Smooth muscle cell of the brain vasculature (primary cell): Measurements from ENCODE around the gene JPH3.

Source experiments
- DNase-seq: peaks from one replicate; pipeline ENCODE4 v3.0.0-alpha.2; 2012; ENCODE audit warnings: low read depth, low spot score

Gene JPH3

DNA sequence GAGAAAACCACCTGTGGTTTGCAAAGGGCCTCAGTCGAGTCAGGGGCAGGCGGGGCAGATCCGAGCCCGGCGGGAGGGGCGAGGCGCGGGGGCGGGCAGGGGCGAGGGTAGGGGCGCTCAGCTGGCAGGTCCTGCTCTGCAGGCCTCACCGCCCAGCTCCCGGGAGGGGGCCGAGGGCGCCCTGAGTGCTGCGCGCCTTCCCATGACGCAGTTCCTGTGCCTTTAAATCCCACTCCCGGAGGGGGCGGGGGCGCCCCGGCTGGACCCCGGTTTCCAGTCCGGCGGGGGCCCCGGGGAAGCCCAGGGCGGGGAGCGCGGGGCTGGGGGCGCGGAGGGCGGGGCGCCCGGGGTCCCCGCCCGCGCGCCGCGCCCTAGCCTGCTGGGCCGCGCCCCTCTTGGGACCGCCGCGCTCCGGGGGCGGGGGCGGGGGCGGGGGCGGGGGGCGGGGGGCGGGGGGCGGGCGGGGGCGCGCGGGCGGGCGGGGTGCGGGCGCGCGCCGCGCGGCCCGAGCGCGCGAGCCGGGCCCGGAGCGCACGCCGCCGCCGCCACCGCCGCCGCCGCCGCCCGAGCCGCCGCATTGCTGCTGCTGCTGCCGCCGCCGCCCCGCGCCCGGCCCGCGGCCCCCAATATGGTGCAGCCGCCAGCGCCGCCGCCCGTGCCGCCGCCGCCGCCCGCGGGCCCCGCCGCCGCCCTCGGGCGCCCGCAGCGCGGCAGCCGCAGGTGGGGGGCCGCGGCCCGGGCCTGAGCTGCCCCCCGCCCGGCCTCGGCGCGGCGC lies at the start of gene JPH3:
Gene JPH3, plus strand, starts transcription at position 508 of the 775 bp plus-strand sequence. CDS start 639 bp downstream, outside the sequence.
- DNase-seq: no peak

DNA sequence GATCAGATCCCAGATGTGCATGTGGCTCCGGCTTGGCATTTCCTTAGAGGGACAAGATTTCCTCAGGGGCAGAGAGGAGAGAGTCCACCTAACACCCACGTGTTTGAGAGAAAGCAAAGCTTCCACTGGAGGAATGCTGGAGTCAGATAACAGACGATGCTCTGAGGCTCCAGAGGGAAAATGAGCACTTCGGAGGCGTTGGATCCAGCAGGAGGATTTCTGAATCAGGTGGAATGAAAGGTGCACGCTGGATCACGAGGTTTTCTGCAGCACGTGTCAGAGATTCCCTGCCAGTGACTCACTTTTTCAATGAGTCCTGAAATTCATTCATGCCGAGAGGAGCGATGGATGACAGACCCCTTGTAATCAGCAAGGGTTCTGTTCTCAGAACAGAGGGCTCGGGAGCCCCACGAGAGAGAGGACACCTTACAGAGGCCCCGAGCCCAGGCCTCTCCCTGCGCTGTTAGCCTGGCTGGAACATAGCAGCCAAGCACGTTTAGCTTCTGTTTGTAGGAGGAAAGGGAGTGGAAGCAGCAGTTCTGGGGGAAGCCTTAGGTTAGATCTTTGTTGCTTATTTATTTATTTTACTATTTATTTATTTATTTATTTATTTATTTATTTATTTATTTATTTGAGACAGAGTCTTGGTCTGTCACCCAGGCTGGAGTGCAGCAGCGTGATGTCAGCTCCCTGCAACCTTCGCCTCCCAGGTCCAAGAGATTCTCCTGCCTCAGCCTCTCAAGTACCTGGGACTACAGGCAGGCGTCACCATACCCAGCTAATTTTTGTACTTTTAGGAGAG lies 49.3 kb upstream of the JPH3 start:
- no peak for DNase-seq

DNA sequence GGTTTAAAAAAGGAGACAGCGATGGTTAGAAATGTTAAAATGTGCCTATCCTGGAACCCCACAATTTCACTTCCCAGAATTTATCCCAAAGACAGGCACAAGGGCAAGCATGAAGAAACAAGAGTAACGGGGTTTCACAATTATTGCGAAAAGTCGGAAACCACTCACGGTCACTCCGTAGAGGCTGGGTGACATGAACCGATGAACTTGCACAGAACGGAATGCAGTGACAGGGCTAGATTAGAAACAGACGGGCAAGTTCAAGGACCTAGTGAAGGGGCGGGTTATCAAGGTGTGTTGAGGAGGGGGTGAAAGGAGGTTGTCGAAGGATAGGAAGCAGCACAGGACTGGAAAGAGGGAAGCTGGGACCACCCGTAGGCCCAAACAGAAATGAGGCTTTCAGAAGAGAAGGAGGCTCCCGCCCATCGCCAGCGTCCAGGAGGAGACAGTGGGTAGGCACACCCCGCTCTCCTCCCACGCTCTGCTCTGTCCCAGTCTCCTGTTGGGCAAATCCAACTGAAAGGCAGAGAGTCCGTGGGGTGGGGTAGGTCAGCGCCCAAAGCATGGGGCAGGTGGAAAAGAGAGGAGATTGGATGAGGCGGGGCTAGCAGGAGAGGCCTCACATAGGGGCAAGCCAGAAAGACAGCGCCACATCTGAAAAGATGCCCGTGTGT lies 47.4 kb upstream of the JPH3 start:
- DNase-seq: no peak

DNA sequence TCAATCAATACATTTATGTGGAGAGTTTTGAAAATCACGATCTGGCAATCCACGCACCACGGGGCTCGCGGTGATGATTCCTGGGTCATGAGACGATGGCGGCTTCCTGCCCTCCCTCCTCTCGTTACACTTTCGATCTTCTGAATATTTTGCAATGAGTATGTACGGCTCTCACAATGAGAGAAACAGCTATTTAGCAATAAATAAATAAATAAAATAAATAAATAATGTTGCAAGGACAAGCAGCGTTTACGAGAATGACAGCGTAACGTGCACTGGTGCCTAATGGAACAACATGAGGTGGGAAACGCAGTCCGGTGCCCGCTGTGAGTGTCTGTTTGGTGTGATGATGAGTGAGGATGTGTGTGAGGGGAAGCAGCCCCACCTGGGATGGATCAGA lies 46.7 kb upstream of the JPH3 start:
- no peak for DNase-seq

DNA sequence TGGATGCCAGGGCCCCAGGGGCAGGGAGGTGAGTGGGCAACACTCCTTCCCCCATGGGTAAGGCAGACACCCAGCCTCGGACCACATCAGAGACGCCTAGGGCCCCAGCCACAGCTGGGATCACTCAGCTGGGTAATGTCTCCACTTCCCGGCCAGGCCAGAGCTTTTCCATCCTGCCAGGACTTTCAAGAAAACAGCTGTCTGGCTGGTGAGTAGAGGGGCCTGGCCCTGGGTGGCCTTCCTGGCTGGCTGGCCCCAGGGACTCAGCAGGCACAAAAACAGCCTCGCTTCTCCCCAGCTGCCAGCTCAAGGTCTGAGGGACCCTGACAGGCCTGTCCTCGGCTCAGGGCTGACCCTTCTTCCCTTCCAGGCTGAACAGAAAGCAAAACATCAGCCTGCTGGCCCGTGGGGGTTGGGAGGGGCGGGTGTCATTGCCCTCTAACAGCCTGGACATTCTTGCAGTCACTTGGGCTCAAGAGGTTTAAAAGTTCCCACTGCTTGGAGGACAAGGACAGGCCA lies 45.3 kb upstream of the JPH3 start:
- DNase-seq: no peak

DNA sequence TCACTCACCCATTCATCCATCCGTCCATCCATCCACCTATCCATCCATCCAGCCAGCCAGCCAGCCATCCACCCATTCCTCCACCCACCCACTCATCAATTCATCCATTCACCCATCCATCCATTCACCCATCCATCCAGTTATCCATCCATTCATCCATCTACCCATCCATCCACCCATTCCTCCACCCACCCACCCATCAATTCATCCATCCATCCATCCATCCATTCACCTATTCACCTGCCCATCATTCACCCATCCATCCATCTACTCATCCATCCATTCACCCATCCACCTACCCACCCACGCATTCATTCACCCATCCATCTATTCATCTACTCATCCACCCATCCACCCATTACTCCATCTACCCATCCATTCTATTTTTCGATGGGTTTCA lies 43.6 kb upstream of the JPH3 start:
- no peak for DNase-seq

DNA sequence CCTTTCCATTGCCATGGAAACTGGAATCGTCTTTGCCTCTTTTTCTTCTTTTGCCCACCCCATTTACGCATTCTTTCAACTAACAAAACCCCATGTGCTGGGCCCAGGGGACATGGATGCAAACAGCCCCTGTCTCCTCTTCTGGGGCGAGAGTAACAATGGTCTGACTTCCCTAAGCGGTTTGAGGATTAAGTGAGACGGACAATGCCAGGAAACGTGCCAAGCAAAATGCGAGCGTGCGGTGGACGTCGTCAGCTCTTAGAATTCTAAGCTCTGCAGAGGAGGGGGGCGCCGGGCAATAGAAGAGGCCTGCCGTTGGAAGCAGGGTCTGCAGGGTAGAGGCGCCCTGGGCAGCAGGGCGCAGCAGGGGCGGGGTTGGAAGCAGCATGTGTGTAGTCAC lies 42.4 kb upstream of the JPH3 start:
- DNase-seq: no peak

DNA sequence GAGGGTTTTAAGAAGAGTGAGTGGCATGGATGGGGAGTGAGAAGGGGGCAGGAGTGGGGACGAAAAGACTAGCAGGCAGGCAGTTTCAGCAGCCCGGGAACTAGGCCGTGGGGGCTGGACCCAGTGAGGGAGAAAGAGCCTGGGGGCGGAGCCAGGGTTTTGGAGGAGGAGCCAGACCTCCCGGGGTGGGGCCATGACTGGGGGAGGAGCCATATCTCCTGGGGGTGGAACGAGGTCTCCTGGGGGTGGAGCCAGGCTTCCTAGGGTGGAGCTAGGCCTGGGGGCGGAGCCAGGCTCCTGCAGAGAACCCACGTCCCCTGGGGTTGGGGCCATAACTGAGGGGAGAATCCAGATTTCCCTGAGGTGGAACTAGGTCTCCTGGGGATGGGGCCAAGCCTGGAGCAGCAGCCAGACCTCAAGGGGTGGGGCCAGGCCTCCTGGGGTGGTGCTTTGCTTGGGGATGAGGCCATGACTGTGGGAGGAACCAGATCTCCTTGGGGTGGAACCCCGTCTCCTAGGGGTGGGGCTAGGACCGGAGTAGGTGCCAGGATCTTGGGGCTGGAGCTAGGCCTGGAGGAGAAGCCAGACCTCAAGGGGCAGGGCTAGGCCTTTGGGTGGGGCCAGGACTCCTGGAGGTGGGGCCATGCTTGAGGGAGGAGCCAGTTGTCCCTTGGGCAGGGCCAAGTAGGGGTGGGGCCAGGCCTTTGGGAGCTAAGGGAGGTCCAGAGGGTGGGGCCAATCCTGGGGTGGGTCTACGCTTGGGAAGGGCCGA lies 41.7 kb upstream of the JPH3 start:
- no peak for DNase-seq

DNA sequence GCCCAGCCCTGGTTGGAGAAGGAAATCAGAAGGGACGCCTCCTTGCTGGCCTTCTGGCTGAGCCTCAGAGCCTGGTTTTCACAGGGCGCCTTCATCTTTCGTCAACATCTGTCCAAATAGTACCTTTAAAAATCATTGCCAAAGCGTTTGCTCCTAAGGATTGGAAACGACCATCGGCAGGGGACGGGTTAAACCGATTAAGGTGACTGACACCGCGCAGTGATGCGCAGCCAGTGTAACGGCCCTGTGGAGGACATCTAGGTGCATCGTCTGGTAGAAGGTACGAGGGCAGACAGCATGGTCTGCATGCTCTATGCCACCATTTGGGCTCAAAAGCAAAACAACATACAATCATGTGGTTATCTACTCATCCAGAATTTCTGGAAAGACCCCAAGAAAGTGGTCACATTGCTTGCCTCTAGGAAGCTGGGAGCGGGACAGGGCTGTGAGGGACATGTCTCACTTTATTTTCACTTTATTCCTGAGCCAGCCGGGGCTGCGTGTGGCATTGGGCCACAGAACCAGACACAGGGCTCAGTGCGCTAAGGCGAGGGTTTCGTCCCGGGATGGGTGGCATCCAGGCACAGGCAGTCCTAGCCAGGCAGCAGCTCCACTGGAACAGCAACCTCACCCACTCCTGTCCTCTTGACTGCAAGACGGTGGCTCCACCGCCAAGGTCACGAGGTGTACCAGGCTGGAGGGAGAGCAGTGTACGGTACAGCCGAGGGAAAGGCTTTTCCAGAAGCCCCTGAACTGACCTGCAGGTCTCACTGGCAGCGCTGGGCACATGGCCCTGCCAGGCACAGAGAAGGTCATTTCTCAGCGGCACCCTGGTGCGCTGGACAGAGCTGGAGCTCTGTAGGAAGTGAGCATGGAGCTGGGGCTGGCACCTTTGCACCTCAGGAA lies 40.9 kb upstream of the JPH3 start:
- no peak for DNase-seq

DNA sequence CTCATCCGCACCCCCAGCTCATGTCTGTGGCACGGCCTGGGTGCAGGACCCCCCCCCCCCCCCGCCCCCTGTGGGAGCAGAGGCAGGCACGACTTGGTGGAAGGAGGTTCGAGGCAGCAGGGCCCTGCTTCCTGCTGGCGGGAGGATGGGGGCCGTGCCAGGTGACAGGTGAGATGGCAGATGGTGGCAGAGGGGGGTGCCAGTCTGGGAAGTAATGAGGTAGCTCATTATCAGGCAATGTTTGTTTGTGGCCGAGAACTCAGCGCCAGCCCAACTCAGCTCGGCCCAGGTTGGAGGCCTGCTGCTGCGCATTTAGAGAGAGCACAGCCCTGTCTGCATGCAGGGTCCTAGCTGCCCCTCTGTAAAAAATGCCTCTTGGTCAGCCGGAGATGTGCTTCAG lies 40.1 kb upstream of the JPH3 start:
- no peak for DNase-seq

DNA sequence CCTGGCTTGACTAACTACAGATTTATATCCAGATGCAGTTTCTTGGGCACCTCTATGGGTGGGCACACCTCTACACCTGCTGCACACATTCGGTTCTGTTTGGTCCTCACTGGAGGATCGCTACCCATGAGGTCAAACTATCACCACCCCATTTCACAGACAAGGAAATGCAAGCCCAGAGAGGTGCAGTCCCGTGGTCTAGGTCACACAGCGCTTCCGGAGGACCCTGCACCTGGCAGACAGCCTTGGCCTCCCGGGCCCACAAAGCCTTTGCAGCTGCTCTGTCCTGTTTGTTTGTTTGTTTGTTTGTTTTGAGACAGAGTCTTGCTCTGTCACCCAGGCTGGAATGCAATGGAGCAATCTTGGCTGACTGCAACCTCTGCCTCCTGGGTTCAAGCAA lies 39.3 kb upstream of the JPH3 start:
- no peak for DNase-seq

DNA sequence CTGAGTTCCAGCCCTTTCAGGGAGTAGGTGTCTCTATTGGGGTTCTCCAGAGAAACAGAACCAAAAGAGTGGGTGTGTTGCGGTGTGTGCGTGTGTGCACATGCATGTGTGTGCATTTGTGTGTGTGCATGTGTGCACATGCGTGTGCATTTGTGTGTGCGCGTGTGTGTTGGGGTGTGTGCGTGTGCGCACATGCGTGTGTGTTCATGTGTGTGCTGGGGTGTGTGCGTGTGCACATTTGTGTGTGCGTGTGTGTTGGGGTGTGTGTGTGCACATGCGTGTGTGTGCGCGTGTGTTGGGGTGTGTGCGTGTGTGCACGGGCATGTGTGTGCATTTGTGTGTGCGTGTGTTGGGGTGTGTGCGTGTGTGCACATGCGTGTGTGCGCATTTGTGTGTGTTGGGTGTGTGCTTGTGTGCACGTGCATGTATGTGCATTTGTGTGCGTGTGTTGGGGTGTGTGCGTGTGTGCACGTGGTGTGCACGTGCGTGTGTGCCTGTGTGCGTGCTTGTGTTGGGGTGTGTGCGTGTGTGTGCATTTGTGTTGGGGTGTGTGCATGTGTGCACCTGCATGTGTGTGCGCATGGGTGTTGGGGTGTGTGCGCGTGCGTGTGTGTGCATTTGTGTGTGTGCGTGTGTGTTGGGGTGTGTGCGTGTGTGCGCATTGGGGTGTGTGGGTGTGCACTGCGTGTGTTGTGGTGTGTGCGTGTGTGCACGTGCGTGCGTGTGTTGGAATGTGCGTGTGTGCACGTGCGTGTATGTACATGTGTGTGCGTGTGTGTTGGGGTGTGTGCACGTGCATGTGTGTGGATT lies 38.4 kb upstream of the JPH3 start:
- DNase-seq: no peak

DNA sequence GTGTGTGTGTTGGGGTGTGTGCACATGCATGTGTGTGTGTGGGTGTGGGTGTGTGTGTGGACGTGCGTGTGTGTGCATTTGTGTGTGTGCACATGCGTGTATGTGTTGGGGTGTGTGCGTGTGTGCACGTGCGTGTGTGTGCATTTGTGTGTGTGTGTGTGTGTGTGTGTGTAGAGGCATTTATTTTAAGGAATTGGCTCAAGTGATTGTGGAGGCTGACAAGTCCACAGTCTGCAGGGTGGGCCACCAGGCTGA lies 37.9 kb upstream of the JPH3 start:
- DNase-seq: no peak

DNA sequence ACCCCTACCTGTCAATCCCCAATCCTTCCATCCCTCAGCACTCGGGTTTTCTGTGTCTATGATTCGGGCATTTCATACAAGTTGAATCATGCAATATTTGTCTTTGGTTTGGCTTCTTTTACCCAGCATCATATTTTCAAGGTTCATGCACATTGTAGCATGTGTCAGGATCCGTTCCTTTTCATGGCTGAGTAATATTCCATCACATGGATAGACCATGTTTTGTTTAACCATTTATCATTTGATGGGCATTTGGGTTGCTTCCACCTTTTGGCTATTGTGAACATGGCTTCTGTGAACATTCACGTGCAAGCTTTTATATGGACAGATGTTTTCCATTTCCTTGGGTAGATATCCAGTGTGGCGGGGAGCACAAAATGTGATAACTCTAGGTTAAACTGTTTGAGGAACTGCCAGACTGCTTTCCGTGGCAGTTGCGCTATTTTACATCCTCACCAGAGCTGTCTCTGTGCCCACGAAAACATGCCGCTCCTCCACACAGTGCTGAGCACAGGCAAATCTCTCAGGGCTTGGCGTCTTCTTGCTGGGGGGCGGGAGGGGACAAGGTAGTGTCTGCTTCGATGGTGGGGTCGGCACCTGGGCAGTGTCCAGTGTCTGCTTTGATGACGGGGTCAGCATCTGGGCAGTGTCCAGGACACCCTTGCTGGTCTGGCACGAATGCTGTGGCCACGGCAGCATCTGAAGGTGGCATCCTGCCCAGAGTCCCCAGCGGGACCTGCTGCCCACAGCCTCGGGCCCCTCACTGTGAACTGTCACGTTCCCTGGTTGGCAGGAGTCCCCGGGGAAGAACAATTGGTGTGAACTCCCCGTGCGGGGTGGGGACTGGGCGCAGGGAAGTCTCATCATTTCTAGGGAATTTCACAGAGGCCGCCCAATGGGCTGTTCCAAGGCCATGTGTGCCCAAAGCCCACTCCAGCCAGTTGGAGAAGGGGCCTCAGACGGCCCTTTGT lies 32.4 kb upstream of the JPH3 start:
- no peak for DNase-seq

DNA sequence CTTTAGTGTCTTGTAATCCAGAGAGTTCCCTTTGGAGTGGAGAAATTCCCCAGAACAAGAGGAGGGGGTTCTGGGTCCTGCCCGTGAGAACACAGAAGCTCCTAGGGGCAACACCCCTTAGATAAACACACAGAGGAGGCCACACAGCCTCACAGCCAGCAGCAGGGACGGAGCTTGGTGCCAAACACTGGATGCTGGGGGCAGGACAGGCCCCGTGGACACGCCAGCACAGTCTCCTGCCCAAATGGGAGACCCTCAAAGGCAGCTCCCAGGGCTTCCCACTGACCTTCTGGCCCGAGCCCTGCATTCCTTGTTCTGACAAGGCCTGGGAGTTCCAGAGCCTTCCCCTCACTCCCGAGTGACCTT lies 31.8 kb upstream of the JPH3 start:
- no peak for DNase-seq

DNA sequence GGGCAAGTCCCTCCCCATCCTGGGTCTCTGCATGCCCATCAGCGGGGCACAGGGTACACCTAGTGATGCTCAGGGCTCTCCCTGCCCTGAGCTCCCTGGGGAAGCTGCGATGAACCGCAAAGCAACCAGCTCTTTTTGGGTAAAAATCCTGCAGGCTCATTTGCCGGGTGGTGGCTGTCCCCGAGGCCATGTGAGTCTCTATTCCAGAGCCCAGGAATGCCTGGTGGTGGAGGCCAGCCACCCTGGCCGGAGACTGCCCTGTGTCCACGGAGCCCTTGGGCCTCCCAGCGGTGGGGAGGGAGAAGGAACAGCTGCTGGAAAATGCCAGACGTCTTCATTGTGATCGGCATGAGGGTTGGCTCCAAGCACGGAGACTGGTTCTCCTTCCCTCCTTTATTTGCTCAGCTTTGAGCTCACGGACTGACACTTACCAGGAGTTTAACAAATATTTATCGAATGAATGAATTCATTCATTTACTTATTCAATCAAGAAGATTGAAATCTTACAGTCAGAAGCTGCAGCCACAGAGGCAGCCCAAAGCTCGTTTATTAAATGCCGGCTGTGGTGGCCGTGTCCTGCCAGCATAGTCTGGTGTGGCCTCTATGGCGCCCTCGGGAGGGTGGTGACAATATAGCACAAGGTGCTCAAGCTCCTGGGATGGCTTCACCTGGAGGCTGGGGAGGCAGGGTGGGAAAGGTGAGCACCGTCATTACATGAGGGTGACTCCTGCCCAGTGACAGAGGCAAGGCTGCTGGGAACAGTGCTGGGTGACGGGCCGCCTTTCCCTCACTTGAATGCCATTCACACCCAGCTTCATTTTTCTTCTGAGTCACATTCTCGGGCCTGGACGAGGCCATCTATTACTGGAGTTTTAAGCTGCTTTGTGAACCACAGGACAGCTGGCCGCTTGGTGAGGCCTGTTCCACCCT lies 31.1 kb upstream of the JPH3 start:
- DNase-seq: no peak

DNA sequence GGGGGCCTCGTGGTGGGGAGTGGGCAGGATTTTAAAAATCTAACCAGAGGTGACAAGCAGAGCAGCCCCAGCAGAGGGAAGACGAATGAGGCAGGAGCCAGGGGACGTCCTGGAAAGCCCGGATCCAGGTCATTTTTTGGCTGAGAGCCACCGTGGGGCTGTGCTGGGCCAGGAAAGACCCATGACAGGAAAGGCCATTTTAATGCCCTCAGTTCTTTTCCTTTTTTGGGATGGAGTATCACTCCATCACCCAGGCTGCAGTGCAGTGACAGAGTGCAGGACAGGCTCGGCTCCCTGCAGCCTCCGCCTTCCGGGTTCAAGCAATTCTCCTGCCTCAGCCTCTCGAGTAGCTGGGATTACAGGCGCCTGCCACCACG lies 30.5 kb upstream of the JPH3 start:
- DNase-seq: no peak

DNA sequence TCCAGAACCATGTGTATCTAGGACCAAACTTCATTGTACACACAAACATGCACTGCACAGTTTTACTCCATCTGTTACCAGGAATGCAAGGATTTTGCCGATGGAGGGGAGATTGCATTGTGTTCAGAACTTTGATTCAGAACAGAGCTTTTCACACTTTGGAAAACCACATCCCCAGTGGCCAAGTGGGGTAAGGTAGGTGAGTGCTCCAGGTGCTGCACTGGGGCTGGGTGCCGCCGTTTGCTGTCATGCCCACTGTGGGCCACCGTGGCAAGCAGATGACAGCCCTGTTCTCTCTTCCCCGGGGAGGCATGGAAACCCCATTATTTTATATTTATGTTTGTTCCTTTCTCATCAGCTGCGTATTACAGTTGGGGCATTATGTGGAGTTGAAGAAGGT lies 29.3 kb upstream of the JPH3 start:
- no peak for DNase-seq
